Ectodermal cell (in vitro differentiated cells): ENCODE results near the gene INSR.
A peak's percentile ranks its signal among the peaks of the same experiment; 100 is the strongest.

Experiments used
- H3K27ac ChIP-seq: 2 replicates; pipeline ENCODE4 v1.7.0; 2013; ENCODE audit warnings: mild to moderate bottlenecking, low read depth, low read length; ENCODE audit not compliant: insufficient read depth, poor library complexity, severe bottlenecking
- H3K27me3 ChIP-seq: 2 replicates; pipeline ENCODE4 v1.7.0; 2013; ENCODE audit warnings: mild to moderate bottlenecking, low read length; ENCODE audit not compliant: insufficient read depth, control insufficient read depth, poor library complexity, severe bottlenecking
- H3K36me3 ChIP-seq: one replicate; pipeline ENCODE4 v1.7.0; 2013; ENCODE audit warnings: low read length; ENCODE audit not compliant: control insufficient read depth, insufficient read depth
- H3K4me1 ChIP-seq: one replicate; pipeline ENCODE4 v1.7.0; 2013; ENCODE audit warnings: low read length; ENCODE audit not compliant: control insufficient read depth, insufficient read depth
- H3K4me3 ChIP-seq: 2 replicates; pipeline ENCODE4 v1.7.0; 2013; ENCODE audit warnings: low read depth, low read length, control low read depth; ENCODE audit not compliant: insufficient read depth
- H3K9me3 ChIP-seq: 2 replicates; pipeline ENCODE4 v1.7.0; 2013; ENCODE audit warnings: mild to moderate bottlenecking, low read length, moderate library complexity; ENCODE audit not compliant: control insufficient read depth
- WGBS, 2 experiments: methylation state at CpG; one replicate each; pipeline ENCODE4 v1.1.7; 2013; ENCODE audit warnings: missing lambda C conversion rate in 2 of 2; 5-methylcytosine and 5-hydroxymethylcytosine counted together

Gene INSR

DNA sequence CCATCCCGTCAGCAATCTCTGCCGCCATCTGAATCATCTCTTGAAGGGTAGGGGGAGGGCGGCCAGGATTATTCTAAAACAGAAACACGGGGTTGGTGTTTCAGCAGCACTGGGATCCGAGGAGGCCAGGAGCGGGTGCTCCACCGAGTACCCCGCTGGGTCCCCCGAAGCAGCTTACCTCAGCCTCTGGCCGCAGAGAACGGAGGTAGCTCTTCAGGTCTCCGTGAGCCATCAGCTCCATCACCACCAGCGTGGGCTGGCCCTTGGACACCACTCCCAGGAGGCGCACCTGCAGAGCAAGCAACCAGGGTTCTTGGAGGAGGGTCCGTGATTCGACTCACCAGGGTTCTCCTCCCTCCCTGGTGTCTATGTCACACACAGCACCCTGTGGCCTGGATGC is 171.5 kb downstream of the INSR start:
- Histone ChIP-seq H3K4me3 (no peak overlapping the region), H3K9me3 (no peaks in the 10 kb centered on the region), H3K4me1 (no peaks in the 10 kb centered on the region), H3K36me3 (peaks cover 24% of the 10 kb centered on the region), H3K27me3 (no peaks in the 10 kb centered on the region), H3K27ac (no peak overlapping the region)
- 96% methylated on average over 16 of the region's 16 CpGs for WGBS, 2 experiments

DNA sequence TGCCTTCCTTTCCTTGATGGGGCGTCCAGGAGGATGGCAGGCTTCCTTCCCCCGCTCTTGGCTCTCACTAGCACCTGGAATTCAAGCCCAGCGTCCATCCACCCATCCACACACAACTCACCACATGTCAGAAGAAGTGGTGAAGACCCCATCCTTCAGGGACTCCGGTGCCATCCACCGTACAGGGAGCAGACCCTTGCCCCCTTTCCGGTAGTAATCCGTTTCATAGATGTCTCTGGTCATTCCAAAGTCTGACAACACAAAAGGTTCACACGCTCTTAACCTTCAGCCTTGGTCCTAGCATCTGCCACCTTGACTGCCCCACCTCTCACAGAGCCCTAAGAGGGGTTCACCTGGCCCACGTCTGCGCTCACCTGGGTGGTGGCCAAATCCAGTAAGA is 173.7 kb downstream of the INSR start:
- 91 to 93% methylated on average over 10 of the region's 10 CpGs for WGBS, 2 experiments
- H3K4me3 ChIP-seq: no peak overlapping the region
- H3K9me3 ChIP-seq: no peaks in the 10 kb centered on the region
- no peak overlapping the region for H3K27ac ChIP-seq
- no peaks in the 10 kb centered on the region for H3K4me1 ChIP-seq
- peaks cover 9% of the 10 kb centered on the region for H3K36me3 ChIP-seq
- H3K27me3 ChIP-seq: no peaks in the 10 kb centered on the region

DNA sequence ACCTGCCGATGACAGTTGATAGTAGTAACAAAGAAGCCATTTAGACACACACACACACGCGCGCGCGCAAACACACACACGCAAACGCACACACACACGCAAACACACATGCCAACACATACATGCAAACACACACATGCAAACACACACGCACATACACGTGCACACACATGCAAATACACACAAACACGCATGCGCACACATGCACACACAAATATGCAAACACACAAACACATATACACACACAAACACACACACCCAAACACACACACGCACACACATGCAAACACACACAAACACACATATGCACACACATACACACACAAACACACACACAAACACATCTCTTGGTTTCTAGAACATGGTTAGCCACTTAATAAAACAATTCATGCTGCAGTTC is 174.6 kb downstream of the INSR start:
- H3K4me1 ChIP-seq: no peaks in the 10 kb centered on the region
- H3K27me3 ChIP-seq: no peaks in the 10 kb centered on the region
- H3K9me3 ChIP-seq: no peaks in the 10 kb centered on the region
- no peak overlapping the region for H3K4me3 ChIP-seq
- WGBS, 2 experiments: 84 to 87% methylated on average over 14 of the region's 14 CpGs
- H3K27ac ChIP-seq: no peak overlapping the region
- H3K36me3 ChIP-seq: peaks cover under 1% of the 10 kb centered on the region

DNA sequence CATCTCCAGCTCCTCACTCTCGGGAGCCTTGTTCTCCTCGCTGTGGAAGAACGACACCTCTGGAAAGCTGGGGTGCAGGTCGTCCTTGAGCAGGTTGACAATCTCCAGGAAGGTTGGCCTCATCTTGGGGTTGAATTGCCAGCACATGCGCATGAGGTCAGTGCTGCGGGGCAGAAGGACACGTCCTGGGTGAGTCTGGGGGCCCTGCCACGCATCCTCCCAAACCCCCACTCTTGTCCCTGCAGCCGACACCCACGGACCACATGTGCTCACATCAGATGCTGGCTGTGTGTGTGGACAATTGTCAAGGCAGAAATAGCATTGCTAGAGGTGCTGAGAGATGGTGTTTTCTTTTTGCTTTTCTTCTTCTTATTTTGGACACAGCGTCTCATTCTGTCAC is 177.0 kb downstream of the INSR start:
- 93 to 95% methylated on average over 11 of the region's 11 CpGs for WGBS, 2 experiments
- no peaks in the 10 kb centered on the region for H3K36me3 ChIP-seq
- H3K9me3 ChIP-seq: no peaks in the 10 kb centered on the region
- no peak overlapping the region for H3K27ac ChIP-seq
- no peak overlapping the region for H3K4me3 ChIP-seq
- no peaks in the 10 kb centered on the region for H3K27me3 ChIP-seq
- H3K4me1 ChIP-seq: no peaks in the 10 kb centered on the region

DNA sequence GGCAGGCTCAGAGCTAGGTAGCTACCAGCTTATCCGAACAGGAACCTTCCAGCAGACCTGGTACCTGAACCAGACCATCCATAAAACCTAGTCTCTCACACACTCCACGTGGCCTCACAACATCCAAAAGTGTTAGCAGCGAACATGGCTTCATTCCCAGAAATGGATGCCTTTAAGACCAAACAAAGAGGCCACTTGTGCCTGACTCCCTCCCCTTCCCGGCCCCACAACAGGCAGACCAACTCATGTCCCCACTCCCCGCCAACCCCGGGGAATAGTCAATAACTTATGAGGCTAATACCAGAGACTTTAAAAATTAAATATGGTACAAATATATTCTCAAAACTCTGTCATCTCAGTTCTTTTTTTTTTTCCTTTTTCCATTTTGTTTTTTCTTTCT is 178.5 kb downstream of the INSR start:
- H3K4me1 ChIP-seq: no peaks in the 10 kb centered on the region
- H3K27ac ChIP-seq: no peak overlapping the region
- H3K36me3 ChIP-seq: no peaks in the 10 kb centered on the region
- H3K4me3 ChIP-seq: no peak overlapping the region
- H3K27me3 ChIP-seq: no peaks in the 10 kb centered on the region
- H3K9me3 ChIP-seq: no peaks in the 10 kb centered on the region
- 85 to 97% methylated on average over 6 of the region's 6 CpGs for WGBS, 2 experiments

DNA sequence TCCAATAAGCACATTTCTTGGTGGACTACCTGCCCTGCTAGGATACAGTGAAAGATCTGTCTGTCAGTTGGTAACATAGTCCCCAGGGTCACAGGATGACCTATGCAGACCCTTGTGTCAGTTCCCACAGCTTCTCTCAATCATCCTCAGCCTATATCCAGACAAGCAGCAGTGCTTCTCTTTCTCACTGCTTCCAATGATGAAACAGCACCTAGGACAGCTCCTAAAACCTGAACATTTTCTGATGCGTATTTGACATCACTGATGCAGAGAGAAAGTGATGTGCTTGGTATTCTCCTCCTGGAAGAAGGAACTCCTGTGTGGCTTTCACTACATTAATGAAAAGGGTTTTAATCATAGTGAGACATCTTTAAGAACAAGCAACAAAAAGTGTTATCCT is 181.0 kb downstream of the INSR start:
- Histone ChIP-seq H3K27ac (no peak overlapping the region), H3K27me3 (no peaks in the 10 kb centered on the region), H3K36me3 (no peaks in the 10 kb centered on the region), H3K4me1 (no peaks in the 10 kb centered on the region), H3K9me3 (no peaks in the 10 kb centered on the region), H3K4me3 (no peak overlapping the region)
- 92 to 100% methylated on average over 1 of the region's 1 CpG for WGBS, 2 experiments

DNA sequence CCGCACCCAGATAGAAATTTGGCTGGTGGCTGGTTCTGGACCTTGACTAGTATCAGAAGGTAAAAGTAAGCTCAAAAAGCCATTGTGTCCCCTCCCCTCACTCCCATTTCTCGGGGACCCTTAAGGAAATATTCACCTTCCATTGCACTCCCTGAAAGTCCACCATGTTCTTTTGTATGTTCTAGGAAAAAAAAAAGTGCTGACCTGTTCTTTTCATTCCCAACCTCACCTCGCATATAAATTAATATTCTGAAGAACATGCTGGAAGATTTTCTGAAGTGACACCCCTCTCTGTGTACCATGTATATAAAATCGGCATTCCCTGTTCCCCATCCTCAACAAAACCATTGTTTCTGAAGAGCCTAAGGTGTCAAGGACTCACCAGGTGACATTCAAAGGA is 181.5 kb downstream of the INSR start:
- Histone ChIP-seq H3K4me3 (no peak overlapping the region), H3K27me3 (no peaks in the 10 kb centered on the region), H3K27ac (no peak overlapping the region), H3K9me3 (no peaks in the 10 kb centered on the region), H3K36me3 (no peaks in the 10 kb centered on the region), H3K4me1 (no peaks in the 10 kb centered on the region)
- WGBS, 2 experiments: 88 to 93% methylated on average over 4 of the region's 4 CpGs

DNA sequence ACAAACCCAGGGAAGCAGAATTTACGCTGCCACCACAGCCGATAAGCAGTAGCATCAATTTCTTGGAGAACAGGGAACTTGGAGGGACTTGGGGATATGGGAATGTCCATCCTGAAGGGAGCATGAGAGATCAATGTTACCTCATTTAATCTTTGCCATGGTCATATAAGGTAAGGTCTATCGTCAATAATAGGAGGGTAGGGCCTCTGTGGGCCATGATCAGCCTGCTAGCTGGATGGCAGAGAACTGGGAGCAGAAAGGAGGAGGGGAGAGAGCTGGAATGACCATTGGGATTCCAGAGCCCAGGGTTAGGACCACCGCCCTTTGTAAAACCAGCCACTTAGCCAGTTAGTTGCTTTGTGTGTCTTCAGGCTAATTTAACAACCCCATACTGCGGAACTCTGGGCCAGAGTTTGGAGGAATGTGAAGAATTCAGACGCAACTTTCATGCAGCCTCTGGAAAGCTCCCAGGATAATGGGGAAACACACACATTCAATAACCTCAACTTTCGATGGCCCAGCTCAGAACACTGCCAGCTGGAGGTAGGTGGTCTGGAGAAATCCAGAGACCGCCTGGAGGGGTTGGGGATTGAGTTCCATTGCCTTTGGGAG is 184.4 kb downstream of the INSR start:
- peaks cover 3% of the 10 kb centered on the region for H3K27me3 ChIP-seq
- H3K9me3 ChIP-seq: no peaks in the 10 kb centered on the region
- H3K4me3 ChIP-seq: no peak overlapping the region
- no peaks in the 10 kb centered on the region for H3K36me3 ChIP-seq
- WGBS, 2 experiments: 67 to 69% methylated on average over 8 of the region's 8 CpGs
- no peaks in the 10 kb centered on the region for H3K4me1 ChIP-seq
- H3K27ac ChIP-seq: peak overlapping the region; percentile 48

DNA sequence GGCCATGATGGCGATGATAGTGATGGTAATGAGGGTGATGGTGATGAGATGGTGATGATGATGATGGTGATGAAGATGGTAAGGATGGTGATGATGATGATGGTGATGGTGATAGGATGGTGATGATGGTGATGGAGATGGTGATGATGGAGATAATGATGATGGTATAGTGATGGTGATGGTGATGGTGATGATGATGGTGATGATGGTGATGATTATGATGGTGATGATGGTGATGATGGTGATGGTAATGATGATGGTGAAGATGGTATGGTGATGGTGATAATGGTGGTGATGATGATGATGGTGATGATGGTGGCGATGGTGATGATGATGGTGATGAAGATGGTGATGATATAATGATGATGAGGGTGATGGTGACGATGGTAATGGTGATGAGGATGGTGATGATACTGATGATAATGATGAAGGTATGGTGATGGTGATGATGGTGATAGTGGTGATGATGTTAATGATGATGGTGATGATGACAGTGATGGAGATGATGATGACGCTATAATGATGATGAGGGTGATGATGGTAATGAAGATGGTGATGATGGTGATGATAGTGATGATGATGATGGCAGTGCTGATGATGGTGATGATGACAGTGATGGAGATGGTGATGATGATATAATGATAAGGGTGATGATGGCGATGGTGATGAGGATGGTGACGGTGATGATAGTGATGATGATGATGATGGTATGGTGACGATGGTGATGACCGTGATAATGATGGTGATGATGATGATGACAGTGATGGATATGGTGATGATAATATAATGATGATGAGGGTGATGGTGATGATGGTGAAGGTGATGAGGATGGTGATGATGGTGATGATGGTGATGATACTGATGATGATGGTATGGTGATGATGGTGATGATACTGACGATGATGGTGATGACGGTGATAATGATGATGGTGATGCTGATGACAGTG is 187.2 kb downstream of the INSR start:
- Histone ChIP-seq H3K27me3 (peaks cover 3% of the 10 kb centered on the region), H3K36me3 (no peaks in the 10 kb centered on the region), H3K4me1 (no peaks in the 10 kb centered on the region), H3K4me3 (no peak overlapping the region), H3K27ac (no peak overlapping the region), H3K9me3 (no peaks in the 10 kb centered on the region)
- WGBS, 2 experiments: 86% methylated on average over 10 of the region's 10 CpGs

DNA sequence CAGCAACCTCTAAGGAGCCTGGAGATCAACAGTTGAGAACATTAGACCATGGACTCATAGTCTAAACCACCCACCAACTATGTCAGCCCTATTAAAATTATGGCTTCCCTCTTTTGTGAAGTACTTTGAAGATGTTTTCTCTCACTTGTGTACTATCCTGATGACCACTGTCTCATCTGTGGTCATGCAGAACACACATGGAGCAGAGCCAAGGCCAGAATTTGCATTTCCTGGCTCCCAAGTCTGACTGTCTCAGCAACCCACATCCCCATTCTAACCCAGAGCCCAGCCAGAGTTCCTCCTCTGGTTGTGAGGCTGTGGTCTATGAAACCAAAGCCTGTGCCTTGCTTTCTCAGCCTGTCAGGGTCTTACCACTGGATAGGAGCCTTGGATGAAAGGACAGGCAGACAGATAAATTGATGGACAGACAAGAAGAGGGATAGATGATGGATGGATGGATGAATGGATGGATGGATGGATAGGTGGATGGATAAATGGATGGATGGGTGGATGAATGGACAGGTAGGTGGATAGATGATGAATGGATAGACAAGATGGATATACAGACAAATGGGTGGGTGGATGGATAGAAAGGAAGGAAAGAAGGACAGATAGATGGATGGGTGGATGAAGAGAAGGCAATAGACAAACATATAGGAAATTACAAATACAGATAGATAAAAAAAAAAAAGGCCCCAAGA is 189.3 kb downstream of the INSR start:
- Histone ChIP-seq H3K4me1 (no peaks in the 10 kb centered on the region), H3K4me3 (no peak overlapping the region), H3K36me3 (no peaks in the 10 kb centered on the region), H3K27me3 (peaks cover 3% of the 10 kb centered on the region), H3K9me3 (no peaks in the 10 kb centered on the region), H3K27ac (no peak overlapping the region)
